Activated CD8-positive, alpha-beta T cell treated with anti-CD3 and anti-CD28 coated beads for 36 hours (primary cell): ENCODE measurements around the gene SCN1A. TPM values are rescaled to one million over a fixed set of nuclear protein-coding genes. Genes with fewer than 3 reads are reported as not detected.

ENCODE experiments used
- ATAC-seq: fragments of 200-7000 bp; cut with Tn5 transposase; one replicate; pipeline ENCODE4 v1.10.0; 2021; ENCODE audit warnings: mild to moderate bottlenecking, moderate library complexity
- CTCF ChIA-PET: fragments of 350-600 bp; sonication (Branson Sonifier 250); formaldehyde crosslinking; loops from one replicate; lab custom pipeline; 2021; ENCODE audit warnings: antibody characterized with exemption; lab: Charles Lee
- POLR2A ChIA-PET: fragments of 350-600 bp; sonication (Branson Sonifier 250); formaldehyde crosslinking; loops from one replicate; lab custom pipeline; 2021; ENCODE audit warnings: antibody characterized with exemption; lab: Charles Lee
- DNase-seq: peaks from one replicate; pipeline ENCODE4 v3.0.0-alpha.2; 2020
- H3K27ac Mint-ChIP-seq: one replicate; pipeline ENCODE4 v1.8.0; 2021; ENCODE audit warnings: mild to moderate bottlenecking, mixed read lengths
- H3K27me3 Mint-ChIP-seq: one replicate; pipeline ENCODE4 v1.8.0; 2021; ENCODE audit warnings: mixed read lengths
- H3K36me3 Mint-ChIP-seq: one replicate; pipeline ENCODE4 v1.8.0; 2021; ENCODE audit warnings: low read depth, mixed read lengths
- H3K4me1 Mint-ChIP-seq: one replicate; pipeline ENCODE4 v1.8.0; 2021; ENCODE audit warnings: low read depth, mixed read lengths
- H3K4me3 Mint-ChIP-seq: one replicate; pipeline ENCODE4 v1.8.0; 2021; ENCODE audit warnings: mild to moderate bottlenecking, moderate library complexity, mixed read lengths
- H3K9me3 Mint-ChIP-seq: one replicate; pipeline ENCODE4 v1.8.0; 2021; ENCODE audit warnings: mixed read lengths
- CTCF ChIP-seq: fragments of 200-600 bp; IDR thresholded peaks from one replicate; pipeline ENCODE4 v1.8.0; 2022; ENCODE audit warnings: antibody characterized with exemption, mild to moderate bottlenecking
- intact Hi-C: fragments of 100-400 bp; cut with micrococcal nuclease; formaldehyde crosslinking; loops from one replicate; pipeline ENCODE4 v1.10.0; 2022
- total RNA-seq, 2 experiments: library from RNA; stranded (reverse); gene quantifications; one replicate each; pipeline ENCODE4 v1.2.3, GENCODE V29; 2021

Gene SCN1A
- total RNA-seq, 2 experiments from 2014 or later, result not detected

- Mint-ChIP-seq H3K4me1 (no peaks in the 10 kb centered on the region), H3K4me3 (no peak overlapping the region), H3K27ac (no peak overlapping the region), H3K9me3 (no peaks in the 10 kb centered on the region), H3K27me3 (peaks cover 6% of the 10 kb centered on the region), H3K36me3 (no peaks in the 10 kb centered on the region)
- intact Hi-C loops, result no loop called here
- ChIA-PET CTCF (no interaction called here), POLR2A (no interaction called here)
- no peak for DNase-seq
- TF ChIP-seq CTCF, result no peak
- no peak for ATAC-seq
These were observed 53.4 kb downstream of the SCN1A start for GRCh38 chr2:166074430-166074829.

- Mint-ChIP-seq H3K27me3 (peaks cover 6% of the 10 kb centered on the region), H3K9me3 (no peaks in the 10 kb centered on the region), H3K4me3 (no peak overlapping the region), H3K27ac (no peak overlapping the region), H3K36me3 (no peaks in the 10 kb centered on the region), H3K4me1 (no peaks in the 10 kb centered on the region)
- TF ChIP-seq CTCF, result no peak
- ChIA-PET POLR2A (no interaction called here), CTCF (no interaction called here)
- ATAC-seq (no peak), DNase-seq (no peak)
- intact Hi-C loops, result no loop called here
These were observed 53.8 kb downstream of the SCN1A start for GRCh38 chr2:166074011-166074410.

GRCh38 chr2:166070231-166070630 is 57.6 kb downstream of the SCN1A start:
- POLR2A ChIA-PET, result no interaction called here
- no peak for TF ChIP-seq CTCF
- Mint-ChIP-seq H3K4me3 (no peak overlapping the region), H3K36me3 (no peaks in the 10 kb centered on the region), H3K27me3 (peaks cover 3% of the 10 kb centered on the region), H3K9me3 (no peaks in the 10 kb centered on the region), H3K27ac (no peak overlapping the region), H3K4me1 (no peaks in the 10 kb centered on the region)
- intact Hi-C loops, result no loop called here
- no peak for ATAC-seq
- CTCF ChIA-PET, result no interaction called here
- DNase-seq, result no peak

- Mint-ChIP-seq H3K4me1 (no peaks in the 10 kb centered on the region), H3K27me3 (peaks cover 7% of the 10 kb centered on the region), H3K27ac (no peak overlapping the region), H3K36me3 (no peaks in the 10 kb centered on the region), H3K9me3 (no peaks in the 10 kb centered on the region), H3K4me3 (no peak overlapping the region)
- POLR2A ChIA-PET, result no interaction called here
- TF ChIP-seq CTCF, result no peak
- intact Hi-C loops, result no loop called here
- no peak for DNase-seq
- CTCF ChIA-PET, result no interaction called here
- ATAC-seq, result no peak
These were observed 58.8 kb downstream of the SCN1A start for GRCh38 chr2:166068981-166069380.

- intact Hi-C loops, result no loop called here
- H3K27me3 Mint-ChIP-seq, result peaks cover 7% of the 10 kb centered on the region
- no peaks in the 10 kb centered on the region for H3K9me3 Mint-ChIP-seq
- POLR2A ChIA-PET, result no interaction called here
- no peaks in the 10 kb centered on the region for H3K4me1 Mint-ChIP-seq
- H3K36me3 Mint-ChIP-seq, result no peaks in the 10 kb centered on the region
- ATAC-seq (no peak), DNase-seq (no peak)
- no peak for TF ChIP-seq CTCF
- H3K4me3 Mint-ChIP-seq, result no peak overlapping the region
- CTCF ChIA-PET, result interaction anchor here (0.6 to 1.3 kb wide), 2 partner anchors 9 to 1105 kb away, joined by 3 to 4 read pairs; no protein-coding TSS in a partner anchor
- no peak overlapping the region for H3K27ac Mint-ChIP-seq
These were observed 60.6 kb downstream of the SCN1A start for GRCh38 chr2:166067229-166067628.
